GM21576 (cell line): Measurements from ENCODE around the gene SNX5.
"Not testable (repeated sequence)": the region's sequence is repeated elsewhere in the genome, so short reads cannot be mapped to it uniquely, and the experiment has no call there.

Source experiments
- ATAC-seq: cut with Tn5 transposase; IDR thresholded peaks from one replicate; pipeline ENCODE4 v1.9.1; 2021; ENCODE audit warnings: mild to moderate bottlenecking, moderate library complexity; ENCODE audit not compliant: unreplicated experiment

Gene SNX5

DNA sequence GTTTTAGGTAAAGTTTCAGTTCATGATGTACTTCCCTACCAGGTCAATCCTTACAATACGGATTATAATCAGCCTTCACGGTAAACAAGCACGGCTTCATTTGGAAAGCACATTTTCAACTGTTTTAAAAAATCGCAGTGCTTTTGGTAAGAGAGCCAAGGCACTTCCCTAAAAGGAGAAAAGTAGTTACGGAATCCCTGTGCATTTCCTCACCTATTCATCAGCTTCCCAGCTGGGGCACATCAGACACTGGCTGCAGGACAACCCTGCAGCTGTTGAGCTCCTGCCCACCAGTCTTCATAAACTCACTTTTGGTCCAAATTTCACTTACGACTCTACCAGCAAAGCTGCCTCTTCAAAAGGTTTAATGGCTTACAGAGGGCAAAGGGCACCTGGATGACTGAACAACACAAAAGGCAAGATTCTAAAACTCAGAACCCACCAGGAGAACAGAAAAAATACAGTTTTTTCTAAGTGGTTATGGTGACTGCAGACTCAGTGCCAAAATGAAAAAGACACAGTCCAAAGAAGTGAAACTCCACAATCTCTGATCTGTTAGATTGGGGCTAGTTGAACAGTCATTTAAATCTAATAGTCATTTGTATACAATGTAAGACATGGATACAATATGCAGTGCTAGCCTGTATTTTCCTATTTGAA, 7.5 kb downstream of the SNX5 start:
- ATAC-seq = no peak

DNA sequence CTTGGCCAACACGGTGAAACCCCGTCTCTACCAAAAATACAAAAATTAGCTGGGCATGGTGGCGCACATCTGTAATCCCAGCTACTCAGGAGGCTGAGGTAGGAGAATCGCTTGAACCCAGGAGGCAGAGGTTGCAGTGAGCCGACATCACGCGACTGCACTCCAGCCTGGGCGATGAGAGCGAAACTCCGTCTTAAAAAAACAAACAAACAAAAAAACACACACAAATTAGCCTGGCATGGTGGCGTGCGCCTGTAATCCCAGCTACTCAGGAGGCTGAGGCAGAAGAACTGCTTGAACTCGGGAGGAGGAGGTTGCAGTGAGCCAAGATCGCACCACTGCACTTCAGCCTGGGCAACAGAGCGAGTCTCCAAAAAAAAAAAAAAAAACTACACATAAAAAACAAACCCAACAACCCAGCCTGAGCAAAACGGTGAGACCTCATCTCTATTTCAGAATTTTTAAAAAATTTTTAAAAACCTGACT, 8.2 kb downstream of the SNX5 start:
- ATAC-seq = not testable (repeated sequence)

DNA sequence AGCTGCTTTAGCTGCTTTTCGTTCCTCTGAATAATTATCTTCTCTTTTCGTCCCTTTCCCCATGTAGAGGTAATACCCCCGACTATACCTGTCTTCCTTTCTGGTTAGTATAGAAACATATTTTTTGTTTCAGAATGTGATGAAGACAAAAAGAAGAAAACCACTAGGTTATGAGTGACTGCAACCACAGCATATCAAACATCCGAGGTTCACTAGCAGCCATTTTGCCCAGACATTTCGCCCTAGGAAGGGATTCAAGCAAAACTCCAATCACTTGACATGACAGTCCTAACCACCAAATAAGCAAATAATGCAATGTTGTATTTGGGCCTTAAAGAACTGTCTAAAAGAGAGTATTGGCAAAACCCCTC, 9.4 kb downstream of the SNX5 start:
- no peak for ATAC-seq

DNA sequence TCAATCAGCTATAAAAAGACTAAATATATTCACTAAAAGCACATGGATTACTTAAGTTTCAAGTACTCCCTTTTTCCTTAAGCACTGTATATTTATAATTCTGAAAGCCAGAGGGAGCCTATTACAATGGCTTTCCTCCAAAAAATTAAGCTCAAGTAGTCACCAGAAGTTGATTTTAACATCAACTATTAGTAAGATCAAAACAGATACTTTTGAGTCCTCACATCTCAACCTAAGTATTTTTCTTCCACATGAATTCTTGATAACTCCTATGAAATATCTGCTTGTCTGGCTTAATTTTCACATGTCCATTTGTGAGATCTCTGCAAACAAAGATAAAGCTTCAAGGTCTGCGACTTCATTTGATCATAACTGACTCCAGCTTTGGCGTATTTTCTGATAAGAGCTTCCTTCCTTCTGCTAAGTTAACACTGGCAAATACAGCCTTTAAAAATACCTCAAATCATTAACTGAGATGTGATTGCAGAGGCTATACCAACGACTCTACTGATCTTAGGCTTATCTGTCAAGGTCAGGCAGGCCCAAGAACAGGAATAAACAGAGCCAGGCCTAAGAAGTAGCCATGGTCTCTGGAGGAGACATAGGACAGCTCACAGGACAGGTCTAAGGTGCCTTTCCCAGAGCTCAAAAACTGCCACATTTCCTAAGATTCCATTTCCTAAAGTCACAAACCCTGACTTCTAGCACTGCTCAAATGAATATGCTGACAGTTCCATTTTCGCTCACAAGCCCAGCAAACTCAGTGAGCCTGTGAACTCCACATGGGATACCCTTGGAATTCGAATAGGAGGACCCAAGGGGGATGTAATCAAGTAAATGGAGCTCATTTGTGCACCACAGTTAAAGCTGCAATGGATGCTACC, 10.0 kb downstream of the SNX5 start:
- no peak for ATAC-seq

DNA sequence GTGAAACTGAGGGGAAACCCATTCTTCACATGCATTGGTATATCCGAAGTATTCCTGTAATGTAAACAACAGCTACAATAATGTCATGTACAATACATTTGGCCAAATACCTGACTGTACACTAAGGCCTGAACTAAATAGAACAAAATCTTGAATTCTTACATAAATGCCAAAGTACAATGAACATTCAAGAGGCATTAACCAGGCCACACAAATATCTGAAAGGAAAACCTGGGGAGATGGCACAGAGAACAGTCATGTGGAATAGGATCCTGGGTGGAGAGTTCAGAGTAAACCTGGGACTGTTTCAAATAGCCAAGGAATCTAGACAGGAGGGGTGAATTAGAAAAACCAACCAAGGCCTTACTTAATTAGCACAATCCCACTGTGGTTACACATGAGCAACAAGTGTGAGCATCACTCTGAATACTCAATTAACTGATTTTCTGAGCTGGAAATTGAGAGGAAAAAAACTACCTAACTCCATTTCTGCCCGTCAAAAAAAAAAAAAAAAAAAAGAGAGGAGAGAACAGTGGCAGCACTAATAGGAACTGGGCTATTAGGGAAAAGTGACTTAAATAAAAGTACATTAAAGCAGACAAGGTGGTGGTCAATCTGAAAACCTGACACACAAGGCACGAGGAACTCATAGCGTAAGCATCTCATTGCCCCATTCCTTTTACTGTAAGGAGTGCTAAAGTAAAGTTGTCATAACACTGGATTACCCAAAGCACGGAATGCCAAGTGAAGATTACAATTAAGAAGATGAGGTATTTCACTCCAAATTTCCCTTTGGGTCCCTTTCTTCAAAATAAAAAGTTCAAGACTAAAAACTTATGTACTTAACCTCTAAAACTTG, 10.9 kb downstream of the SNX5 start:
- ATAC-seq = no peak

DNA sequence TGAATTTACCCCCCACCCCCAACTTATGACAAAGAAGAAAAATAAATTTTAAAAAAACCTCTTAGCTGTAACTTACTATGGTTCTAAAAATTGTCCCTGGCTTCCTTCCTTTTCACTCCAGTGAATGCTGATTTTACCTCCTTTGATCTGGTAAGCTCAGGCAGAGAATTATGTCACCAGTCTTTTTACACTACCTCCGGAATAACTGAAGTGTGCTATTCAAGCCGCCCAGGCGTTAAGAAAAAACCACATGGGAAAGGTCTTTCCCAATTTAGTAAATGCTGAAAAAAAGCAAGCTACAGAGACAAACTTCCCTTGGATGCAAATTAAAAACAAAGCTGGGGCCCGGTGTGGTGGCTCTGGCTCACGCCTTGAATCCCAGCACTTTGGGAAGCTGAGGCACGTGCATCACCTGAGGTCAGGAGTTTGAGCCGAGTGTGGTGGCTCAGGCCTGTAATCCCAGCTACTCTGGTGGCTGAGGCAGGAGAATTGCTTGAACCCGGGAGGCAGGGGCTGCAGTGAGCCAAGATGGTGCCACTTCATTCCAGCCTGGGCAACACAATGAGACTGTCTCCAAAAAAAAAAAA, 12.4 kb downstream of the SNX5 start:
- no peak for ATAC-seq

DNA sequence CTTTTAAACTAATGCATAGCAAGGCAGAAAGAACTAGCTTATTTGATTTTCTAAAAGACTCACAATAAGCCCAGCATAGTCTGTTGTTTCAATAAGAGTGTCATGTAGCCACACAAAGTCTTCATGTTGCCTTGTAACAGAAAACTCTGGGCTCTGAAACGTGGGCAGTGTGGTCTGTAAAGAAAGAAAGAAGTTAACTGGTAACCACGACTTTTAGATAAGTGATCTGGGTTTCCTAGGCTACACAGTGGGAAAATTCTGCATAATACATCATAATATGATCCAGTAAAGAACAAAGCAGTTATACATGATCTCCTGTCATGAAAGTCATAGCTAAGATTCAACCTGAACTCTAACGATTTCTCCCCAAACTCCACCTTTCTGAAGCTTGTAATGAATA, 13.3 kb downstream of the SNX5 start:
- ATAC-seq = no peak

DNA sequence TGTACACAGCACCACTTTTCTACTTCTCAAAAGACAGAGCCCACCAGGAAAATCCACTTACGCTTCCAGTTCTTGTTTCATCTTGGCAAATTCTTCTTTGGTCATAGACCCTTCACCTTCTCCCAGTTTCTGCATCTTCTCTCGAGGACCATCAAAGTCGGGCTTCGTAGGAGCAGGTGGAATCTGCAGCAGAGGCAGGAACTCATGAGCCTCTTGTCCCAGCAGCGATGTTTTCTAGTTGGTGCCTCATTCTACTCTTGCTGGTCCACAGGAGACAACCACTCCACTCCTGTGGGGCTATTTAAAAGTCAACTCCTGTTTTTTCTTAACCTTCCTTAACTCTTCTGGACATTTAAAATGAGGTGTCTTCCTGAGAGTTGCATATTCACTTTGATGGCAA, 14.7 kb downstream of the SNX5 start:
- ATAC-seq = no peak

DNA sequence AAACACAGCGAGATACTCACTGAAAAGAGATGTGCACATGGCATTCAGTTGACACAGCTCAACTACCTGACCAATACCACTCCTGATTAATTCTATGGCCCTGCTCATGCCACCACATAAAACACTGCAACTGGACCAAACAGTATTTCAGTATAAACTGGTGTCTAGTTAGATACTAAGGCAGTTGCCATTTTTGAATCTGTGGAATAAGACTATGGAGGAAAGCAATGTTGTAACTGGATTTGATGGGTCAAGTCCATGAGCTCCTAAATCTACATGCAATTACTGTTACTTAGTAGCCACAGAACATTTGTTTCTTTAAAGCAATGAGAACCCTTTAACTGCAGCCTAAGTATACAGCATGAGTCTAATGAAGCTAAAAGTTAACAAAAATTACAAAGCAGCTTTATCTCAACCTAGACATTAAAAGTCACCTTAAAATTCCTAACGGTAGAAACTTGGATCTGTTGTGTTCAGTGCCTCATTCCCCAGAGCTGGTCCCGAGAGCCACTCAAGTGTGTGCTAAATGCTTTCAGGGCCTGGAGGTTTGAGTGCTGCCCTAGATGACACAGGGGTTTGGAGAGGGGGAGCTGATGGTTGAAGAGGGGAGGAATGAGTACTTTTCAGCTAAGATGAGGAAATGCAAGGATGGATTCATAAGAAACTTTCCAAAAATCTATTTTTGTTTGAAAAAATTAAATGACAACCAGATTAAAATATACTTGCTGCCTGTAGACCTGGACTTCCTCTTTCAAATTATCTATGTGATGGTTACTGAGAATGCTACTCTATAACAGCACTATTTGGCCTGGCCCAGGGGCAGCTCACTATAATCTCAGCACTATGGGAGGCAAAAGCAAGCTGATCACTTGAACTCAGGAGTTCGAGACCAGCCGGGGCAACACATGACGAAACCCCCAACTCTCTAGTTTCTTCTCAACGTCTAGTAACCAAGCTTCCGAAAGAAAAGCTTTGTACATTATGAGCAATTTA, 15.6 kb downstream of the SNX5 start:
- no peak for ATAC-seq

DNA sequence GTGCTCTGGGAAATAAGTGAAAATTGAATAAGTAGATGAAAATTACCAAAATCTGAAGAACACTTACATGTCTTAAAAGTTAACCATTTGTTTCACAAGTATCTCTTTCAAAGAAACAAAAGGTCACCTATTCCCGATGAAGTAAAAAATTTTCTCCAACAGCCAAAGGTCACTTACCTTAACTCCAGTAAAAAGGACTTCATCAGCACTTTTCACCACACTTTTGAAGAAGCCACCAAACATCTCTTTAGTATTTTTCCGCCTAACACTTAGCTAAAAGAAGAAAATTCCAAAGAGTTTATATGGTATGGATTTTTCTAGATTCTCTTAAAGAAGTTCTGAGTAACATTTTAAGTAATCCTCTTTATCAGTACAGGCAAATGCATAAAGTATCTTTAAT, 17.3 kb downstream of the SNX5 start:
- ATAC-seq = no peak

DNA sequence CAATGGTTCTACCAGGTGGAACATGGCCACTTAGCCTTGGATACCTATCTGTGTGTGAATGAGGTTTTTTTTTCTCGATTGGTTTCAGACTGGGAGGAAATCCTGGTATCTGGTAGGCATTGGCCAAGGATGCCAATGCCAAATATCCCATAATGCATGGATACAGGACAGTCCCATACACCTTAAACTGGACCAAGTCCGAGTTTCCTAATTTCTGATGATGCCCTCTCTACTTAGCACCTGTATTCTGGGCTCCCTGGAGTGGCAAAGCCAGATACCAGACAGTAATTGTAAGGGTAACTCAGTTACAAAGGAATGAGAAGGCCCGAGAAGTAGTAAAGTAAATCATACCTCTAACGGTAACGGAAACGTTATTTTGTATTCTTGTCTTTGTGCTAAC, 17.9 kb downstream of the SNX5 start:
- no peak for ATAC-seq

DNA sequence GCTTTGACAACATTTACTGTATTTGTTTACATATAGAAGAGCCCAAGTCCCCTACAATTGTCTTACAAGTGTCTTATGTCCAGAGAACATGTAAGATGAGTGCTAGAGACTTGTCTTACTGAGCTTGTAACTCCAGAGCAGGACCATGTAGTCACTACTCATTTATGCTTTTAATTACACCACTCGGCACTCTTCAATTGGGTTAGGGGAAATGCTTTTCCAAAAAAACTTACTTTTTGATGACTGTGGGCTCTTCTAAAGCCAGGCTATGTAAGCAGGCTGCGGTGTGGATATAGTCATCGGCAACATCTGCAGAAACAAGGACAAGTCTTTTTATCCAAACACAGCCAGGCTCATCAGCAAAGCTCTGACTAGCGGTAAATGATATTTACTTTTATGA, 18.7 kb downstream of the SNX5 start:
- no peak for ATAC-seq

DNA sequence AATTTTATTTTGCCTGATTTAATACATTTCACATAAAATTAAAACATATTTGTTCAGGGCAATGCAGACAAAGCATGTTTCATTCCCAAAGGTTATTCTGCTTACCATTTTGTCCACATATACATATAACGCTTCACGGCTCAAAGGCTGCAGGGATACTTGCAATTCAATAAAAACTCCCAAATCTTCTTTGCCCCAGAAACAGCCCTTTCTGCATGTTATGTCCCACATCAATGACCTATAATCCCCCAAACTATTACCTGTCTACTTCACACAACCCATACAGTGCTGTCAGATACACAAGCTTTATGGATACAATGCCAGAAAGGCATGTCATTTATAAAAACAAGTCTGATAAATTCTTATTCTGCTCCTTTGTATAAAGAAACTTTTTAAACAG, 20.2 kb downstream of the SNX5 start:
- ATAC-seq = no peak

DNA sequence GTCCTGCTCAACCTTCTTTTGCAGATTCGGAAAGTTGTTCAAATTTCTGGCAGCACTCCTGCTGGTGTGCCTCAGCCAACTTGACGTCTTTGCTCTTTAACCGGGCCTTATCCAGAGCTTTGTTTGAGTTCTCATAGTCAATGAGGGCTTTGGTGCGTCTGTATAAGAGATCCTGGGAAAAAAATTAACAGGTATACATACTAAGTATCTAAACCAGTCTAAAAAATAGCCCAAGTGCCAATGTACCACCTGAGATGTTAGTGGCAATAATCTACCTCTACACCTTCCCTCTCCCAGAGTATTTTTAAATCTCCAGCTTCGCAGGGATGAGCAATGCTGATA, 21.1 kb downstream of the SNX5 start:
- no peak for ATAC-seq

DNA sequence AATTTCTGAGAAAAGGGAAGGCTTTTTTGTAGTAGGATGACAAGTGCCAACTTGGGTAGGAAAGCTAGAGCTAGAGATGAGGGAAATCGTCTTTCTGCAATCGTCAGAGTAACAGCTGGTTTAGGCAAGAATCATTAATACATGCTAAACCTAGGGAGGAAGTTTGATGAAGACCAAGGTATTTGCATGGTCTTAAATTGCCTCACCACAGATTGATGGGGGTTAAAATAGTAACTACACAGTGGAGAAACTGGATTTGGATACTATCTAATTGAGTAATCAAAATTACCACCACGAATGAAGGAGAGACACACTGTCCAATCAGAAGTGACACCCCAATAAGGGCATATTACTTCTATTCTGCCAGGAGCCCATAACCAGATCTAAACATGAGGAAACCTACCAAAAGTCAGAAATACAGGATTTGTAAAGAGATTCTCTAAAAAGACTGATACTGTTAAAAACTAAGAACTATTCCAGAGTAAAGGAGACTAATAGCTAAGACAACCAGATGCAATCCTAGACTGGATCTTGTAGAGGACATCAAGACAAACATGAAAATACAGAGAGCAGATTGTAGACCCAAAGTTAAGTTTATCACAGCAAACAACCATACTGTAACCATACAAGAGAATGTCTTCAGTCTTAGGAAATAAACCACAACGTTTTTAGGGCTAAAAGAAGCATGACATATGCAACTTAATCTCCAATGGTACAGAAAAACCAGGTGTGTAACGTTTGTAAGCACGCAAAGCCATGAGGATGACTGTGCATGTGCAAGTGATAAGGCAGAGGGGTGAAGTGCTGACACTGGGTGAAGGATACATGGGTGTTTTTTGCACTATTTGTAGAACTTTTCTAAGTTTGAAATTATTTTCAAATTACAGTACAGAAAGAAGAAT, 21.8 kb downstream of the SNX5 start:
- no peak for ATAC-seq

DNA sequence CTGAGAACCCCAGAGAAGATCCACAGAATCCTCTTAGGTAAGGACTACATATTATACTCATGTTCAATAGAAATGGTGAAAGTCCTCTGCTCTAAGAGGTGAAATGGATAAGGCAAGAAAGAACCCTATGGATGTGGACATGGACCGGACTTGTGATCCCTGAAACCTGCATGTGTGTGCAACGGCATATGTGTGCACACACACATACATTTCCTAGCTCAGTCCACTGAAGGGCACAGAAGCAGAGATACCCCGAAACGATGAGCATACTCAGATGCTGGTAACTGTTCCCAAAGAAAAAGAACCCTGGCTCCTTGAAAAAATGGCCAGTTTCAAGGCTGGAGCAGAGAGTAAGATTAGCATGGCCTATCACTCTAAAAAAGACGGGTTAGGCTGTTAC, 22.6 kb downstream of the SNX5 start:
- ATAC-seq = no peak

DNA sequence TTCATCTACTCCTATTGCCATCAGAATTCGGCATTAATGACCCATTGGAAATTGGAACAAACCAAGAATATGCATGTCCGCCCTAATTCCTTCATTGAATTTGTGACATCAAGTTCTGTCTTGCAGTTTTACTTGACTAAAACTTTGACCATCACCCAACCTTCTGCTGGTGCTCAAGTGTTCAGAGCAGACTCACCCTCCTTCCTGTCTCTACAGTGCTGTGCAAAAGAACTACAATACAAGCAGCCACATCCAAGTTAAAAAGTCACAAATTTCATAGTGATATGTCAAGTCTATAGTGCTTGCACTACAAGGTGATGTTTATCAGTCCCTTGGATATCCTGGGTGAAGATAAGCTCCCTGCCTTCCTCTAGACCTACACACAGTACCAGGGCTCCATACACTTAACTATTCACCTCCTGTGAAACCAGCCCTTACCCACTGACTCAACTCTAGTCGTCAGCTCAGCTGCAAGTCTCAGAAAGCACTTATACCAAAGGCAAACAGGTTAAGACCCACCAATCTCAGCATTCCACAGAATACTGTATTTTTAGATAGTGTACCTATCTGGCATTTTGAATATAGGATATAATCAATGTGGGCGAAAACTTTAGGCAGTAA, 23.6 kb downstream of the SNX5 start:
- no peak for ATAC-seq

DNA sequence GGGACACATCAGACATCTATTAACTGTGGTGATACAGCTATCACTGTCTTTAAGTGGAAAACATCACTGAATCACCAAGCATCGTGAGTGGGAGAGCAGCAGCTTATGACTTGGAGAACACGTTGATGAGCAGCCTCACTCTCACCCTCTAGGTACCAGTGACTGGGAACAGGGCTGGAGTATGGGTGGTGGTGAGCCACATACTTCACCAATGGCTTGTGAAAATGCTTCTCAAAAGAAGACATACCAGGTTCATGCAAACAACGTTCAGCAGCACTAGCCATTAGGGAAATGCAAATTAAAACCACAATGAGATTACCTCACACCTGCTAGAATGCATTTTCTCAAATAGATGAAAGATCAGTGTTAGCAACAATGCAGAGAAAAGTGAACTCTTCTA, 25.3 kb downstream of the SNX5 start:
- peak; percentile 66 for ATAC-seq

DNA sequence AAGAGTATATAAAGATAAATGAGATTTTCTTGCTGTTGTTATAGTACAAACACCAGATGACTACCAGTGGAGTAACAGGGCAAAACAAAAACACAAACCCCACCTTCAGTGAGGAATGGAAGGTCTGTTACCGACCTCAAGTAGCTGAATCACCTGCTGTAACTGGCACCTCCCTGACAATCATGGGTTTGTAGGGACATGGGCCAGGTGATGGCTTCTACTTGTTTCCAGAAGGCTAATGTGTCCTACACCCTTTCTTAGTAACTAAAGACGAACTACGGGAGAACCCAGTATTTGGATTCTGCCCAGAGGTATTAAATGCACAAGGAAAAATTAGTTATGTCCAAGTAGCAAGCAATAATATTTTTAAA, 26.8 kb downstream of the SNX5 start:
- ATAC-seq = no peak
